GM21619 (cell line): ENCODE data around the gene TBX1.
"Not testable (repeated sequence)": the region's sequence is repeated elsewhere in the genome, so short reads cannot be mapped to it uniquely, and the experiment has no call there.

ENCODE experiments used
- ATAC-seq: cut with Tn5 transposase; IDR thresholded peaks from one replicate; pipeline ENCODE4 v1.9.1; 2021; ENCODE audit not compliant: unreplicated experiment

The TBX1 gene

DNA sequence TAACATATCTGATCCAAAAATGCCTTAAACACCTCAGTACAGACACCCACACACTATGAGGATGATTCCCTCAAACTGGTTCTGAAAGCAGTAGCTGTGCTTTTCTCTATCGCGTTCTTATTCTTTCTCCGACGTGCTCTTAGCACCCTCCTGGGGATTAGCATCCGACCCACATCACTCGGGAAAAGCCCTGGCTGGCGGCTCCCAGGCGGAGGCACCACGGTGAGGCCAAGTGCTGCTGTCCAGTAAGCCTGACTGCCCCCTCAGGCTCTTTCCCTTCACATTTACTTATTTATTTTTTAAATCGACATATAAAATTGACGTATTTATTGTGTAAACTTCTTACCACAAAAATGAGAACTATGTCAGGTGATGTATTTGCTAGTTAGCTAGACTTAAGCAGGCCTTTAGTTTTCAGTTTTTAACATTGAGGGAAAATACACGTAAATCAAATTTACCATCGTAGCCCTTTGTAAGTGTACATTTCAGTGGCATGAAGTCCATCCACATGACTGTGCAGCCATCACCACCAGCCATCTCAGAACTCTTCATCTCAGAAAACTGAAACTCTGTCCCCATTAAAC is 19.2 kb downstream of the TBX1 start:
- no peak for ATAC-seq

DNA sequence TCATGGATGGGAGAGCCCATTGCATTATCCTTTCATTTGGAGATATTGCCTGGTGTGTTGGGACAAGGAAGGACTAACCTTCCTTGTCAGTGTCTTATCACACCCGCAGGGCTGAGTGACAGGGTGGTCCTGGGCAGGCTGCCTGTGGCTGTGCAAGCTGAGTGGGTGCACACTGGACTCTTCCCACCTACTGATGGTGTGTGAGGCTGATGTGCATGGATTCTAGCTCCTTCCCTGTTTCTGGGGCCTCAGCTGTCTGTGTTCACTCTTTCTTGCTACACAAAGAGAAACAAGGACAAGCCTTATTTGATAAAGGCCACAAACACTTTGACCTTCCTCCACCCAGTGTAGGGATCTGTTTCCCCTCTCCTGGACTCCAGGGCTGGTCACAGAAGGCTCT is 22.0 kb downstream of the TBX1 start:
- ATAC-seq: no peak

DNA sequence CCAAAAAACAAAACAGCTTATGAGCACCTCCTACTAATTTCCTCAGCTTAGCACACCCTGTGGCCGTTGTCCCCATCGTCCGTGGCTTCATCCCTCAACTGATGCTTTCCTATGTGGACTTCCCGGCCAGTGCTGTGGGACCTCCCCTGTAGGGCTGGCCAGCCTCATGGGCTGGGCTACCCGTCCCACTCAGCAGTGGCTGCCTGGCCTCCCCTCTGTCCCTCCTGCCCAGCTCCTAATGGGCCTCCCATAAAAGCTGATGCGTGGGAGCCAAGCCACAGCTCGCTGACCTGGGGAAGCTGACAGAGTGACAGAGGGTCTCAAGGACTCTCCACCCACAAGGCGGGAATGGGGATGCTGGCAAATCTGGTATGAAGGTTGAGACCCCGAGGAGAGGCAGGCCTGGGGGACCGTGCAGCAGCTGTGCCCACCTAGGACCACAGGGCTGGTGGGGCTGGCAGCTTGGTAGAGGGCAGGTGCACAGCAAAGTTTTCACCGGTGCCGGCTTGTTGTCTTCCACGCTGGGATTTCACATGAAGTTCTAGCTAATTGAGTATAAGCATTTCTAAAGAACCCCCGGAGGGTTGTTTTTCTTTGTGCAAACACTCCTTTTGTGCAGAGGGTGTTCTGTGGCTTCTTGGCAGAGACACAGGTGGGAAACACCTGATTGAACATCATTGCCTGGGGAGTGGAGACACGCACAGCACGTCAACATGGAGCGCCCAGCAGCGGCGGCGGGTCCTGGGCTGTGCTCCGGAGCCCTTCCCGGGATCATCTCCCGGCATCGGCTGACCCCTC is 23.2 kb downstream of the TBX1 start:
- no peak for ATAC-seq

DNA sequence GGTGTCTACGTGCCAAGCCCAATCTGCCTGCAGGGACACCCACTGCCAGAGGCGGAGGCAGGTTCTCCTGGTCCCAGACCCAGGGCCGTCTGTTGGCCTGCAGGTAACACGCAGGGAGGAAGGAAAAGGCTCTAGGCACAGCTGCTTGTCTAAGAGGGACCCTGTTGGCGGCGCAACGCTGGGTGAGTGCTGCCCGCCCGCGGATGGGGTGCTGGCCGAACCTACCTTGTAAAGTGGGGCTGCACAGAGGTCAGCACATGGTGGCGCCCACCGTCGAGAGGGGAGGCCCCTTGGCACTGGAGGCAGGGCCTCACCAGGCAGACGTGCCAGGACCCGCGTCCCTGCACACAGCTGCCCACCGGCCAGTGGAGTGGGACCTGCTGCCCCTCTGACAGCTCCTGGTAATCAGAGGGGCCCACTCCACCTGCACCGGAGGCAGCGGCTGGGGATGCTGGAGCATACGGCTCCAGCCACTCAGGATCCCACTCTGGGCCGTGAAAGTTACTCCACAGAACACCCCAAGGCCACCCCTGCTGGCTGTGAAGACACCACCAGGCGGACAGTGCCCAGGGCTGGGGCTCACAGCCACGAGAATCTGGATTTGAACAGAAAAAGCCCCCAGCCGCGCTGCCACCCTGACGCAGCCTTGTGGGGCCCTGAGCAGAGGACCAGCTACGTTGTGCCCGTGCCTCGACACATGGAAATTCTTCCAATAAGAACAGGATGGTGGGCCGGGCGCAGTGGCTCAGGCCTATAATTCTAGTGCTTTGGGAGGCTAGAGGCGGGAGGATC is 24.0 kb downstream of the TBX1 start:
- no peak for ATAC-seq

DNA sequence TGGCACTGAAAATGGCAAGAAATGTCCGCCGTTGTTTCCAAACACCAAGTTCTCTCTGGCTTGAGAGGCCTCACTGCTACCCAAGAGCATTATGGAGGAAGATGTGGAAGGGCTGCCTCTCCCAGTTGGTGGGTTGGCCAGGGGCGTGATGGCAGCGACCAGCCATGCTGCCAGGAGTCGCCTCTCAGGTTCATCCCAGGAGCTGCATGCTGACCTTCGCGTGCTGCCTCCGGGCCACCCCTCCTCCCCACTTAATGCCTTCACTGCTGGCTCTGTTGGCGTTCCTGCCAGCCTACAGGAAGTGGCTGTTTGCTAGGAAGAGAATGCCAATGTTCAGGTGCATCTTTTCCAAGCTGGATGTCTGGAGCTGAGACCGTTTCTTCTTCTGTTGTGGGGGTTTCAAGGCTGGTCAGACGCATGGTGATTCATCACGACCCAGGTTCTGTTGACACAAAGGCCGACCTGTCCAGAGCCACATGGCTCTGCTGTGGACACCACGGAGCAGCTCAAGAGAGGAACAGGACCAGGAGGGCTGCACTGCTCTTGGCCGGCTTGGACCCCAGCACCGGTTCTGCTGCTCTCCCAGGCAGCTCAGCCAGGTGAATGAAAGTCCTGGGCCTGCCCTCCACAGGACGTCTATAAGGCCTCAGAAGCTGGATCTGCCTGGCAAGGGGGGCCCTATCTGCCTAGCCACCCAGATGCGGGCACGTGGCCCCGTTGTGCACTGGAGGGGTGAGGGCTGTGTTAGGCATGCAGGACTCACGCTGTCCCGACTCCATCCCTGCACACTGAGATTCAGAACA is 25.1 kb downstream of the TBX1 start:
- no peak for ATAC-seq

DNA sequence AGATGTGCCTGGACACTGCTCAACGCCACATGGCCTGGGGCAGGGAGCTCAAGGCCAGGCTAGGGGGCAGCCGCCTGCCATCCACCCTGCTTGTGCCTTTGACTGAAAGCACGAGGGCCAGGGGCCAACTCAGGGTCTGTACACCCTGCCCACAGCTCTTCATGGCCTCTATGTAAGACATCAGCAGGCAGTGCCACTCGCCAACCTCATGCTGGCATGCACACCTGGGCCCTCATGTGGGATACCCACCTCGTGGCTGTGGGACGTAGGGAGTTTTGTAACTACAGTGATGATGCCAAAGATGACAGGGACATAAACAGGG is 25.6 kb downstream of the TBX1 start:
- no peak for ATAC-seq

DNA sequence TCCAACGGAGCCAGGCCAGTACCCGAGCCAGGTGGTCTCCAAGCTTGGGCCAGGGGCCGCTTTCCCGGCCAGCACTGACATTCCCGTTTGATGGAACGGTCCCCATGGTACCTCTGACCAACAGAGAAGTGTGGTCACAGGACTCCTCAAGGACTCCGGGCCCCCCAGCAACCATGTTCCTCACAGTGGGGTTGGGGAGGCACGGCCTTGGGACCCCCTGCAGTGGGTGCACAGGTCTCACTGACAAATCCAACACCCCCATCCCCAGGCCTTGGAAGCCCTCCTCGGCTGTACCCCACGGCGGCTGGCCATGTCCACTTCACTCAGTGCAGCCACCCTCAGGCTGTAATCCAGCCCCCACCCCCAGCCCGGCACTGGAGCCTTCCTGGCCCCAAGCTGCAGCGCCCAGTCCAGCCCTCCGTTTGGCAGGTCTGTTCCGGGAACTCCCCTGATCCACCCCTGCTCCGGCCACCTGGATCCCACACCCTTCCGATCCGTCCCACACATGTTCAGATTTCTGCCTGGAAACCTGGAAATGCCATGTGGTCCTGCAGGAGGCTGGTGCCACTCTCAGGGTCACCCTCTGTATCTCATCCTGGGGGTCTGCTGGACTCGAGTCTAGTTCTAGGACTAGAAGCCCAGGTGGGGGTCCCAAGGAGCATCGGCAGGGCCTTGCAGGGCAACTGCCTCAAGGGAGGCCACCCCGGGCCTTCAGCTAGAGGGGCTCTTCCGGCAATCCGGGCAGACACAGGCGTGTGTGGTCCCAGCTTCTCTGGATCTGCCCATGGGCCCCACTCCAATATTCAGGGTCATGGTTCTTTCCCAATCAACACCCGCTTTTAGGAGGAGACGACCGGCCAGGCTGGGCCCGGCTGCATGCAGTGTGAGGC is 26.6 kb downstream of the TBX1 start:
- ATAC-seq: no peak

DNA sequence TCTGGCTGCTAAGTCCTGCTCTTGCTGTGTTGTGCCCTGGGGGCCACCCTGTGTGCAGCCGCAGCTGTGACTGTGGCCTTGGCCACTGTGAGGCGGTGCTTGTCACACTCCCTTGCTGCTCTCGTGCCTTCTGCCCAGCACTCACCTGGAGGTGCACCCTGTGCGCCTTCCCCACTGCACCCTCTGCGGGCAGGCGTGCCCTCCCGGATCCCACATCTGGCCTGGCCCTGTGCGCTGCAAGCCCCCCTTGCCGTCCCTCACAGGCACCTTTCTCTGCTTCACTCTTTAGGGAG is 27.2 kb downstream of the TBX1 start:
- no peak for ATAC-seq

DNA sequence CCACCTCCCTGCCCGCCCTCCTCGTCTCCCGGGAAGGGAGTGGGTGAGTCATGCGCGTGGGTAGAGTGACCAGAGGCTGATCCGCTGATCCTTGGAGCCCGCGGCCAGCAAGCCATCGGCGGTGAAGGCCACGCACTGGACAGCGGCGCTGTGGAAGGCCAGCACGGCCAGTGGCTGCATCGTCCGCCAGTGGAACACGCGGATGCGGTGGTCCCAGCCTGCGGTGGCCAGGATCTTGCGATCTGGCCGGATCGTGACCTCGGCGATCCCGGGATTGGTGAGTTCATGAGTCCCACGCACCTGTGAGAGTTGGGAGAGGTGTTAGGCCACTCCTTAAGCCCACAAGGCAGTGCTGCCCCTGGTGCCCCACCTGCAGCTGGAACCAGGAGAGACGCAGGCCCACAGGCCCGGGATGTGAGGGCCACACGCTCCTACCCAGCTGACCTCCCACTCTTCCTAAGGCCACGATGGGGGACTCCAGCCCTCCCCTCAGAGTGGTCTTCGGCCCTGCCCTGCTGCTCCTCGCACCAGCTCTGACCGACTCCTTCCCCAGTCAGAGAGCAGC is 28.2 kb downstream of the TBX1 start:
- no peak for ATAC-seq

DNA sequence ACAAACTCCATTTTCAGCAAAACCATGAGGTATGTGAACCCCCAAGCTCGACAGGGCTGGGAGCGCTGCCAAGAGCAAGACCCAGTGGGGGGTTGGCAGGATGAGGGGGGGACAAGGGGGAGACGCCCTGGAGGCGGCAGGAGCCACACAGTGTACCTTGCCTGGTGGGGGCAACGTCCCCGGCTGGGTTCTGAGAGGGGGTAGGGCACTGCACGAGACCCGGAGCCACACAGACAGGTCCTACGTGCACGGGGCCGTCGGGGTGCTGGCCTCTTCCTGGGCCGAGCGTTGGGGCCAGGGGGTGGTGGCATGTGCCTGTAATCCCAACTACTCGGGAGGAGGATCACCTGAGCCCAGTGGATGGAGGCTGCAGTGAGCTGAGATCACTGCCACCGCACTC is 28.8 kb downstream of the TBX1 start:
- ATAC-seq: no peak

DNA sequence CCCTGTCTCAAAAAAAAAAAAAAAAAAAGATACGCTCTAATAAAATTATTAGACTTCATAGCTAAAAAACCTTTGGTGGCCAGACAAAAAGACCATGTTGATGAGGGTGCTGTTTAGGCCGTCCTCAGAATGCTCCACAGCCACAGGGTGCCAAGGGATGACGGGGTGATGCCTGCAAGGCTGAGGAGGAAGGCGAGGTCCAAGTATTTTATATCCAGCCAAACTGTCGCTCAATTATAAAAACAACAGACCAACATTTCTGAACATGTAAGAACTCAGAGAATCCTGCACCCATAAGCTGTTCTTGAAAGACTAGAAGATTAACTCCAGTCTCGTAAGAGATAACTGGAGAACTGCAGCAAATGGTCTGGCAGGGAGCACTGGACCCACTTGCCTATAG is 29.2 kb downstream of the TBX1 start:
- no peak for ATAC-seq

DNA sequence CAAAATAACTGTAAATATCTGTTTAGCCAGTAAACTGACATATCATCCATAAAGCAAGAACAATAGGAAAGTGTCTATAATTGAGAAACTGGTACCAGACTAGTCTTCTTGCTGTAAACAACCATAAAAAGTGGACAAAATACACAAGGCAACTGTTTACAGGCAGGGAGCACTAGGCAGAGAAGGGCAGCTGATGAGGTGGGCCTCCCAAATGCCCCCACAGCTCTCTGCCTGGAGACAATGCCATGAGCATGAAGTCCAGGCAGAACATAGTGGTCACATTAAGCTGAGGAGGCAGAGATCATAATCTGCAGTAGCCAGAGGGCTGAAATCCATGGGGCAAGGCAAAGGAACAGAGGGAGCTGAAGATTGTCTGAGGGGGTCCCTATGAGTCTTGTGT is 30.7 kb downstream of the TBX1 start:
- ATAC-seq: no peak

DNA sequence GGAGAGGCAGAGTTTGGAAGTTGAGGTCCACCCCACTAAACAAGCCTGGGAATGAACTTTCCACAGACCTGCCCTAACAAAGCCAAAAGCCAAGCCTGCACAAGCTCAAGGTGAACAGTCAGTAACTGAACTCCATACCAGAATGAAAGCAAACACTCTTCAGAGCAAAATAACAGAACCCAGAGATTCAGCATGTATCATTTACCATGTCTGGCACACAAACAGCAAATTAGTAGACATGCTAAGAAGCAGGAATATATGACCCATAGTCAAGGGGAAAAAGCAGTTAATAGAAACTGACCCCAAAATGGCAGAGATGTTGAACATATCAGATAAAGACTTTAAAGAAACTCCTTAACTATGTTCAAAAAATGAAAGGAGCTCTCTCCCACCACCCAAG is 31.3 kb downstream of the TBX1 start:
- no peak for ATAC-seq

DNA sequence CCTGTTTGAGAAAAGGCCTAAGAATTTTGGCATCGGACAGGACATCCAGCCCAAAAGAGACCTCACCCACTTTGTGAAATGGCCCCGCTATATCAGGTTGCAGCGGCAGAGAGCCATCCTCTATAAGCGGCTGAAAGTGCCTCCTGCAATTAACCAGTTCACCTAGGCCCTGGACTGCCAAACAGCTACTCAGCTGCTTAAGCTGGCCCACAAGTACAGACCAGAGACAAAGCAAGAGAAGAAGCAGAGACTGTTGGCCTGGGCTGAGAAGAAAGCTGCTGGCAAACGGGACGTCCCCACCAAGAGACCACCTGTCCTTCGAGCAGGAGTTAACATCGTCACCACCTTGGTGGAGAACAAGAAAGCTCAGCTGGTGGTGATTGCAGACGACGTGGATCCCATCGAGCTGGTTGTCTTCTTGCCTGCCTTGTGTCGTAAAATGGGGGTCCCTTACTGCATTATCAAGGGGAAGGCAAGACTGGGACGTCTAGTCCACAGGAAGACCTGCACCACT is 31.9 kb downstream of the TBX1 start:
- ATAC-seq: not testable (repeated sequence)

DNA sequence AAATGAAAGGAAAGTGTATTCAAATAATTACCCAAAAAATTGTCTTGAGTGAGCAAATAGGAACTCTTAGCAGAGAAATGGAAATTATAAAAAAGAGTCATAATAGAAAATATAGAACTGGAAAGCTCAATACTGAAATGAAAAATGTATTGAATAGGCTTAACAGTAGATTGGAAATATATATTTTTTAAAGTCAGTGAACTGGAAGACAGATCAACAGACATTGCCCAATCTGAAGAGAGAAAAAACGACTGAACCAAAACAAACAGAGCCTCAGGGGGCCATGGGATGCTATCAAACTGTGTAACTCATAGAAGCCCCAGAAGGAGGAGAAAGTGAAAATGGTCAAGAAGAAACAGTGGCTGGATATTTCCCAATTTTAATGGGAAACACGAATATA is 32.6 kb downstream of the TBX1 start:
- no peak for ATAC-seq

DNA sequence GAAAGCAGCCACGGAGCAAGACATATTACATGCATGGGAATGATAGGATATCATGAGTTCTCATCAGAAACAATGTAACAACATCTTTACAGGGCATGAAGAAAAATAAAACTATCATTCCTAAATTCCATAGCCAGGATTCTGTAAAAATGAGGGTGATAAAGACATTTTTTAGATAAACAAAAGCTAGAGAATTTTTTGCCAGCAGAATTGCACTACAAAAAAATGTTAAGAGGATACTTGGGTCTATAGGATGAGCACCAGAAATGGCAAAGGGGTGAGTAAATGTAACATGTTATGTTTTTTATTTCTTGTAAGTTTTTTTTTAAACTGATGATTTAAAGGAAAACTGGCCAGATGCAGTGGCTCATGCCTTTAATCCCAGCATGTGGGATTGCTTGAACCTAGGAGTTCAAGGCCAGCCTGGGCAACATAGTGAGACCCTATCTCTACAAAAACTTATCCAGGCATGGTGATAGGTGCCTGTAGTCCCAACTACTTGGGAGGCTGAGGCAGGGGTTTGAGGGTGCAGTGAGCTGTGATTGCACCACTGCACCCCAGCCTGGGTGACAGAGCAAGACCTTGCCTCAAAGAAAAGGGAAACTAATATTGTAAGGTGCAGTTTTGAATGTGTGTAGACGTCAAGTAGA is 33.2 kb downstream of the TBX1 start:
- ATAC-seq: no peak

DNA sequence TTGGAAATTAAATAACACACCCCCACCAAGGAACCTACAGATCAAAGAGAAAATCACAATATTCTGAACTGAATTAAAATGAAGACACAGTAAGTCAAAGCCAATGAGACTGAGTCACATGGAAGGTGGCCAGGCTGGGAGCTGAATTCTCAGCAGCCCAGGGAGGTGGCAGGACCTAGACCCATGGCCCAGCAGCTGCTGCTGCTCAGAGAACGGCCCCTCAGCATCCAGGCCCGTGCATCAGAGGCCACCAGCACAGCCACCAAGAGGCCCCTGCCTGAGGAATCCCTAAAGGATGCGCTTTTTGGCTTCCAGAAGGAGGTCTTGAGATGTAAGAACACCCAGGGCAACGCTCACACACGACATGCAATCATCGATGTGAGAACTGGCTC is 35.0 kb downstream of the TBX1 start:
- no peak for ATAC-seq

DNA sequence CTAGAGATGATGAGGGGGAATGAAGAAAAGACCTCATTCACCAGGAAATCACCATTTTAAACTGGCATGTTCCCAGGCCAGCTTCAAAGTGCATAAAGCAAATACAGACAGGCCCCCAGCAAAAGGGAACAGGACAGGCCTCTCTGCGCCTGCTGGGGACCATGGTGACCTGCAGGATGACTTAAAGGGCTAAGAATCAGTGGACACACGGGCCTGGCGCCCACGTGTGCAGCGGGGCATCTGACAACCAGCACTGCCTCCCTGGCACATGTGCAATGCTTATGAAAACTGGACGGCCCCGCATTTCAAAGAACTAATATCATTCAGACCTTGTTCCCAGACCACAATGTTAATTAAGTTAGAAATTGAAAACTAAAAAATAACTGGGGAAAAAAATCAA is 35.6 kb downstream of the TBX1 start:
- ATAC-seq: no peak

DNA sequence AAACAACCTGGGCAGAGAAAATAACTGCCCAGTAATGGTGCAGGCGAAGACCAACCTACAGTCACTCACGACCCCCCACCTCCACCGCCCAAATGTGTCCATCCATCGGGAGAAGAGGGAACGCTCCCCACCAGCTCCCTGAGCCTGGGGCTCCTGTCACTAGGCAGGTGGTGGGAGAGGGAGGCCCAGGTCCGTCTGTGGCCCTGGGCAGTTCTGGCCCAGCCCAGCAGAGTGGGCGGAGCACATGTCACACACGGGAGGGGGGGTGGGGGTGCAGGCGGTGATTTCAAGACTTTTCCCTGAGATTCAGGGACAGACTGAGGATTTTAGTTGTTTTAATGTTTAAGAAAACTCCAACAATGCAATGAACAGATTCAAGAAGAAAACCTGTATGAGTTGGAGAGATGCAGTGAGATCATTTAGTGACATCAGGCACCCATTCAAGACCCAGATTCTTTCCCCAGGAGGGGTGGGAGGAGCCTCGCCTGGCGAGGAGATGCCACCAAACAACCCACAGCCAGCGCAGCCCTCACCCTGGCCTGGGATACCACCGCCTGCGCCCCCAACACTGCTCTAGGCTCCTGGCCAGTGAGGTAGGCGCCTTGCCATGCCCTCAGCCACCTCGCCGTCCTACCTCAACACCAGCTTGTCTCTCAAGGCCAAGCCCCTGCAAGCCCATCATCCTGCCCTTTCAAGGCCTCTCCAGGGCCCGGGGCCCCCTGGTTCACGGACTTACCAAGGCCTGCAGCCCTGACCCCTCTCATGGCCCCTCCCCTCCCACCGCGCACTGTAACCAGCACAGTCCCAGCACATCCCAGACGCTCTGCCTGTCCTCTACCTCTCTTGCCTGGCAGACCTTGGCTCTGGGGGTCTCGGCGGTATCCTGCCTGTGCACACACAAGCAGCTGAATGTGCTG is 36.8 kb downstream of the TBX1 start:
- no peak for ATAC-seq
